ENCODE data around the gene ZDHHC11.
"Not testable (repeated sequence)": the region's sequence is repeated elsewhere in the genome, so short reads cannot be mapped to it uniquely, and the experiment has no call there.

DNA sequence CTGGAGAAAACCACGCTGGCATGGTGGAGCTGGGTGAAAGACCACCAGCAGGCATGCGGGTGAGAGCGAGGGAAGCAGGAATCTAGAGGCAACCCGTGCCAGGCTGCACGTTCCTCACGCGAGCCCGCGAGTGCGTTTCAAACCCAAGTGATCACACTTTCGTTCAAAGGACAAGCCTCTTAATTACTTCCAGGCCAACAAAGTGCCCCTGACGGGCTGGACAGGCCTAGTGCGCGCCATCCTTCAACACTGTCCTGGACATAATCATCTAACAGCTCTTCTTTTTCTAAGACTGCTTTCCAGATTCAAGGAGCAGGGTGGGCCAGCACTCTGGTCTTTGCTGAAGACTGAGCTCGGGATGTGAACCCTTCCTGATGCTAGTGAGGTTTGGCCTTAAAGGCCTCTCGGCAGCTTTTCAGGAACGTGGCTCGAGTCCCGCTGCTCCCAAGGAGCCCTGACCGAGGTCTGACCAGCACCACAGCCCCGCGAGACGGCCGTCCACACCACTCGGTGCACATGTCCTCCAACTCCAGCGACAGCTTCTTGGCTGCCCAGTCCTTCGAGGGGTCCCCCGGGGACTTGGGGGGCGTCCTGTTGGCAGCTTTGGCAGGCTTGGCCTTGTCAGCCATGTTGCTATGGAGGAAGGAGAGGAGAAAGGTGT, 81.2 kb downstream of the ZDHHC11 start:
- TF ChIP-seq, protein P1, sequence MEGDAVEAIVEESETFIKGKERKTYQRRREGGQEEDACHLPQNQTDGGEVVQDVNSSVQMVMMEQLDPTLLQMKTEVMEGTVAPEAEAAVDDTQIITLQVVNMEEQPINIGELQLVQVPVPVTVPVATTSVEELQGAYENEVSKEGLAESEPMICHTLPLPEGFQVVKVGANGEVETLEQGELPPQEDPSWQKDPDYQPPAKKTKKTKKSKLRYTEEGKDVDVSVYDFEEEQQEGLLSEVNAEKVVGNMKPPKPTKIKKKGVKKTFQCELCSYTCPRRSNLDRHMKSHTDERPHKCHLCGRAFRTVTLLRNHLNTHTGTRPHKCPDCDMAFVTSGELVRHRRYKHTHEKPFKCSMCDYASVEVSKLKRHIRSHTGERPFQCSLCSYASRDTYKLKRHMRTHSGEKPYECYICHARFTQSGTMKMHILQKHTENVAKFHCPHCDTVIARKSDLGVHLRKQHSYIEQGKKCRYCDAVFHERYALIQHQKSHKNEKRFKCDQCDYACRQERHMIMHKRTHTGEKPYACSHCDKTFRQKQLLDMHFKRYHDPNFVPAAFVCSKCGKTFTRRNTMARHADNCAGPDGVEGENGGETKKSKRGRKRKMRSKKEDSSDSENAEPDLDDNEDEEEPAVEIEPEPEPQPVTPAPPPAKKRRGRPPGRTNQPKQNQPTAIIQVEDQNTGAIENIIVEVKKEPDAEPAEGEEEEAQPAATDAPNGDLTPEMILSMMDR (IDR thresholded peaks at IDR 0.05; ENCODE audit: insufficient read depth, low read length) = not testable (repeated sequence)
- TF ChIP-seq, protein P2, sequence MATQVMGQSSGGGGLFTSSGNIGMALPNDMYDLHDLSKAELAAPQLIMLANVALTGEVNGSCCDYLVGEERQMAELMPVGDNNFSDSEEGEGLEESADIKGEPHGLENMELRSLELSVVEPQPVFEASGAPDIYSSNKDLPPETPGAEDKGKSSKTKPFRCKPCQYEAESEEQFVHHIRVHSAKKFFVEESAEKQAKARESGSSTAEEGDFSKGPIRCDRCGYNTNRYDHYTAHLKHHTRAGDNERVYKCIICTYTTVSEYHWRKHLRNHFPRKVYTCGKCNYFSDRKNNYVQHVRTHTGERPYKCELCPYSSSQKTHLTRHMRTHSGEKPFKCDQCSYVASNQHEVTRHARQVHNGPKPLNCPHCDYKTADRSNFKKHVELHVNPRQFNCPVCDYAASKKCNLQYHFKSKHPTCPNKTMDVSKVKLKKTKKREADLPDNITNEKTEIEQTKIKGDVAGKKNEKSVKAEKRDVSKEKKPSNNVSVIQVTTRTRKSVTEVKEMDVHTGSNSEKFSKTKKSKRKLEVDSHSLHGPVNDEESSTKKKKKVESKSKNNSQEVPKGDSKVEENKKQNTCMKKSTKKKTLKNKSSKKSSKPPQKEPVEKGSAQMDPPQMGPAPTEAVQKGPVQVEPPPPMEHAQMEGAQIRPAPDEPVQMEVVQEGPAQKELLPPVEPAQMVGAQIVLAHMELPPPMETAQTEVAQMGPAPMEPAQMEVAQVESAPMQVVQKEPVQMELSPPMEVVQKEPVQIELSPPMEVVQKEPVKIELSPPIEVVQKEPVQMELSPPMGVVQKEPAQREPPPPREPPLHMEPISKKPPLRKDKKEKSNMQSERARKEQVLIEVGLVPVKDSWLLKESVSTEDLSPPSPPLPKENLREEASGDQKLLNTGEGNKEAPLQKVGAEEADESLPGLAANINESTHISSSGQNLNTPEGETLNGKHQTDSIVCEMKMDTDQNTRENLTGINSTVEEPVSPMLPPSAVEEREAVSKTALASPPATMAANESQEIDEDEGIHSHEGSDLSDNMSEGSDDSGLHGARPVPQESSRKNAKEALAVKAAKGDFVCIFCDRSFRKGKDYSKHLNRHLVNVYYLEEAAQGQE (IDR thresholded peaks at IDR 0.05; ENCODE audit: insufficient replicate concordance, low read depth) = not testable (repeated sequence)
